HepG2 (cell line): ENCODE measurements around the gene ZNF48. TPM values are rescaled to one million over a fixed set of nuclear protein-coding genes. Genes with fewer than 3 reads are reported as not detected.

Experiments
- HIC2 ChIP-seq: sonication (generic); formaldehyde crosslinking; IDR thresholded peaks from 2 replicates; pipeline ENCODE4 v1.9.0; 2022; ENCODE audit warnings: low read depth, missing genetic modification reagents
- IRF1 ChIP-seq: sonication (generic); formaldehyde crosslinking; IDR thresholded peaks from 2 replicates; pipeline ENCODE4 v1.4.0; 2020; ENCODE audit warnings: low read depth, mild to moderate bottlenecking, missing genetic modification reagents
- KDM3A ChIP-seq: IDR thresholded peaks from 2 replicates; pipeline ENCODE4 v1.6.1; 2018; ENCODE audit warnings: low read depth, missing compliant biosample characterization
- MXD3 ChIP-seq: IDR thresholded peaks from 2 replicates; pipeline ENCODE4 v1.6.1; 2016; ENCODE audit warnings: mild to moderate bottlenecking, missing biosample characterization, missing genetic modification reagents
- PBX2 ChIP-seq: IDR thresholded peaks from 2 replicates; pipeline ENCODE4 v1.6.1; 2016; ENCODE audit warnings: control low read depth
- PRDM15 ChIP-seq: sonication (generic); formaldehyde crosslinking; IDR thresholded peaks from 2 replicates; pipeline ENCODE4 v1.4.0; 2020; ENCODE audit warnings: missing genetic modification reagents
- RCOR2 ChIP-seq: IDR thresholded peaks from 2 replicates; pipeline ENCODE4 v1.6.1; 2016; ENCODE audit warnings: missing biosample characterization, missing genetic modification reagents
- SALL1 ChIP-seq: sonication (generic); formaldehyde crosslinking; IDR thresholded peaks from 2 replicates; pipeline ENCODE4 v1.8.0; 2022; ENCODE audit warnings: mild to moderate bottlenecking, missing genetic modification reagents
- SUZ12 ChIP-seq: fragments of 150-350 bp; IDR thresholded peaks from 2 replicates; pipeline ENCODE4 v1.6.1; 2014; ENCODE audit warnings: low read depth, low read length
- ZBTB7A ChIP-seq: sonication (generic); formaldehyde crosslinking; IDR thresholded peaks from 2 replicates; pipeline ENCODE4 v1.8.0; 2022; ENCODE audit warnings: mild to moderate bottlenecking, missing genetic modification reagents
- ZNF446 ChIP-seq: sonication (generic); formaldehyde crosslinking; IDR thresholded peaks from 2 replicates; pipeline ENCODE4 v1.5.0; 2020; ENCODE audit warnings: mild to moderate bottlenecking, missing genetic modification reagents
- ZNF501 ChIP-seq: sonication (generic); formaldehyde crosslinking; IDR thresholded peaks from 2 replicates; pipeline ENCODE4 v1.5.1; 2020; ENCODE audit warnings: mild to moderate bottlenecking, moderate library complexity, missing genetic modification reagents
- ZNF543 ChIP-seq: sonication (generic); formaldehyde crosslinking; IDR thresholded peaks from 2 replicates; pipeline ENCODE4 v1.4.0; 2020; ENCODE audit warnings: mild to moderate bottlenecking, missing genetic modification reagents
- ZNF777 ChIP-seq: sonication (generic); formaldehyde crosslinking; IDR thresholded peaks from 2 replicates; pipeline ENCODE4 v1.4.0; 2020; ENCODE audit warnings: missing genetic modification reagents
- ZSCAN31 ChIP-seq: sonication (generic); formaldehyde crosslinking; IDR thresholded peaks from 2 replicates; pipeline ENCODE4 v1.5.0; 2020; ENCODE audit warnings: low read depth, mild to moderate bottlenecking, missing genetic modification reagents
- ZSCAN5A ChIP-seq: sonication (generic); formaldehyde crosslinking; IDR thresholded peaks from 2 replicates; pipeline ENCODE4 v1.8.0; 2022; ENCODE audit warnings: mild to moderate bottlenecking, missing genetic modification reagents, borderline replicate concordance
- polyA plus RNA-seq, 8 experiments: library from polyadenylated mRNA; depleted of rRNA in 3 of 8; stranded (reverse) in 7 of 8; unstranded in 1 of 8; fragments of >200 nt; fragmentation: Illumina TruSeq in 4 of 8; extraction: Trizol in 4 of 8; gene quantifications; 2 replicates each; pipeline versions ENCODE4 v1.2.1 to v1.2.3, GENCODE V29; 2011 to 2016; ENCODE audit warnings: low read depth in 4 of 8, missing spikeins in 1 of 8, mixed read lengths in 1 of 8; ENCODE audit not compliant: insufficient read depth in 1 of 8
- total RNA-seq, 5 experiments: library from RNA; depleted of rRNA; stranded (reverse); fragments of >200 nt; fragmentation: Illumina TruSeq; extraction: Trizol; gene quantifications; 2 replicates each; pipeline ENCODE4 v1.2.3, GENCODE V29; 2016; ENCODE audit warnings: low read depth in 1 of 5

Gene ZNF48
- total and polyA plus RNA-seq, 2 of the 13 experiments (the other 11 are each of a cell fraction or from before 2014, with no cell fraction given) = 9.9 to 12.3 TPM

GRCh38 chr16:30354423-30355143, 40.6 kb upstream of the ZNF48 start (continued):
- 0 out of 2 replicates have a peak, but pooled peaks have one; percentile 39 for TF ChIP-seq IRF1 (CRISPR knock-in tag)
- no peak for TF ChIP-seq SALL1 (CRISPR knock-in tag)
- TF ChIP-seq RCOR2 (CRISPR knock-in tag) = no peak
- TF ChIP-seq ZSCAN31 = no peak
- 0 out of 2 replicates have a peak, but pooled peaks have one; percentile 19 for TF ChIP-seq MXD3 (CRISPR knock-in tag)
- peak; percentile 92 for TF ChIP-seq ZNF501
- no peak for TF ChIP-seq KDM3A (CRISPR knock-in tag)
- no peak for TF ChIP-seq SUZ12
- TF ChIP-seq PBX2 (CRISPR knock-in tag) = no peak
- no peak for TF ChIP-seq PRDM15 (CRISPR knock-in tag)
- no peak for TF ChIP-seq ZNF543
- TF ChIP-seq HIC2 (CRISPR knock-in tag) = peak; percentile 30; the same call in 1 of the 2 replicates
- 0 out of 2 replicates have a peak, but pooled peaks have one; percentile 77 for TF ChIP-seq ZSCAN5A (CRISPR knock-in tag)
- peak; percentile 88; the same call in 1 of the 2 replicates for TF ChIP-seq ZNF446 (CRISPR knock-in tag)
- no peak for TF ChIP-seq ZNF777
- 0 out of 2 replicates have a peak, but pooled peaks have one; percentile 33 for TF ChIP-seq ZBTB7A
